ENCODE measurements around the gene CA7.

CA7 gene

DNA sequence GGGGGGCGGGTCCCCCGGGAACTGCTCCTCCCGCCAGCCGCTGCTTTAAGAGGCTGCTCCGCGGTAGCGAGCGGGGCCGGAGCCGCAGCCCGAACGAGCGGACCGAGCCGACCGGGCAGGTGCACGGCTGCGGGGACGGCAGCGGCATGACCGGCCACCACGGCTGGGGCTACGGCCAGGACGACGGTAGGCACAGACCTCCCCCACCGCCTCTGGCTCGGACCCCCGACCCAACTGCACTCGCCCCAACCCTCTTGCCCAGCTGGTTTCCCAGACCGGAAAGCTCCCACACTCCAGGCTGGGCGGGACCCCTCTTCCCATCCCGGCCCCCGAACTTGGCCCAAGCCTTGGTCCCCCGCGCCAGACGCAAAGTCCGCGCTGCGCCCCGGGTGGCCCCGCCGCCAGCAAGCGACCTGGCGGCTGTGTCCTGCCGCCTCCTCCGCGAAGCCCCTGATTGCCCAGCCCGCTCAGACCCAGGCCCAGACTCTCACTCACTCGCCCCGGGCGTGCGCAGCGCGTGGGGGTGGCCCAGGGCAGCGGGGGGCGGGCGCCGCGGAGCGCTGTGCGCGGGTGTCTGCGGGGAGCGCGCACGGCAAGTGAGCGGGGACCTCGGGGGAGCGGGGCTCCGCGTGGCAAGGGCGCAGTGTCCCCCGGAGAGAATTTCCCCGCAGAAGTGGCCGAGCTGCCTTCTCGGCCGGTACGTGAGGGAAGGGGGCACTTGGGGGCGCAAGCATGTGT lies at the start of gene CA7:
TSS of gene CA7 (plus strand) at position 73 of the 738 bp plus-strand sequence. CDS start at position 147, 74 bp downstream.
- no peak for FAIRE-seq

DNA sequence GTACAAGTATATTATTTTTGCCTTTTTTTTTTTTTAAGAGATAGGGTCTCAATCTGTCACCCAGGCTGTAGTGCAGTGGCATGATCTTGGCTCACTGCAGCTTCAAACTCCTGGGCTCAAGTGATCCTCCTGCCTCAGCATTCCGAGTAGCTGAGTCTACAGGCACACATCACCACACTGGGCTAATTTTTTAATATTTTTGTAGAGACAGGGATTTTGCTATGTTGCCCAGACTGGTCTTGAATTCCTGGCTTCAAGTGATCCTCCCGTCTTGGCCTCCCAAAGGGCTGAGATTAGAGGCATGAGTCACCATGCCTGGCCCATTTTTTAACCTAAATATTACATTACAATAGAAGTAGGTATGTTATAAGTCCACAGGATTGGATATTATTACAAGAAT lies 46.1 kb upstream of the CA7 start:
- no peak for FAIRE-seq

DNA sequence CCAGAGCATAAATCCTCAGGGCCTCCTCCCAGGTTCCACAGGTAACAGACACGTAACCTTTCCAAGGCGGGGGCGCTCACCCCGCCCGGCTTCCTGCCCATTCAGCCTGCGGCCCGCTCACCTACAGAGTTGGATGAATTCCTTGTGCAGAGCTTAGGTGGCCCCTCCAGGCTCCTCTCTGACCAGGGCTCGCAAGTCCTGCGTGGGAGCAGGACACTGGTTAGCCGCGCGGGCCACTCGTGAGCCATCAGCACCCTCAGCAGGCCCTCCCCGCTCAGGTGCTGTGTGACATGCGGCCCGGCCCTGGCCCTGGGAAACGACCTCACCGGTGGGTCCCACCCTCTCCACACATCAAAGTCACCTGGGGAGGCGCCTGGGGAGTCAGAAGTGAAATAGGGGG lies 43.4 kb upstream of the CA7 start:
- FAIRE-seq, result no peak

DNA sequence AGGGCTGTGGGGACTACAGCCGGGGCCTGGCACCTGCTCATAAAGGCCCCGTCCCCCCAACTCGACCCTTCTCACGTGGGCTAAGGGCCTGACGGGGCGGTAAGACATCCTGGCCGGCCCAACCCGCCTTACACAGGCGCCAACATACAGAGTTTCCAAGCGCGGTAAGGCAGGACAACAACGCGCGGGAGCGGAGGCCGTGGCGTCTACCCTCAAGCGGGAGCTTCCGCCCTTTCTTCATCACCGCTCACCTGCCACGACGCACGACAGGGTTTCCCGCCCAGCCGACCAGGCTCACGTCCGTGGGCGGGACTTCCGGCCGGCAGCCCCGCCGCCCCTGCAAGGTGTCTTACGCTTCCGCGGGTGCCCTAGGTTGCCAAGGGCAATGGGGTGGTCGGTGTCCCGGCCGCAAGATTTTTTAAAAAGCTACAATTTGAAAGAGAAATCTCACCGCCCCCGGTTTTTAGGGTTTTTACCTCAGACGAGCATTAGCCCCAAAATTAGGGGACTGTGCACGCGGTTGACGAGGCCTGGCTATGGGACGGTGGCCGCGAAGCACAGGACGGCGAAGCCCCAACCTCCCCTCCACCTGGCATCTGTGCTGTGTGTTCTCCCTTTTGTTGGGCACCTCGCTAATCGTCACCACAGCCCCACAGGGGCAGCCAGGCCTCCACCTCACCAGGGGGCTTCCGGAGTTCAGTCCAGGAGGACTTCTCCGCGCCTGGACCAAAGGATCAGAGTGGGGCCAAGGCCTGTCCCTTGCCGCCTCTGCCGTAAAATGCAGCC lies 42.7 kb upstream of the CA7 start, which contains the start of gene TERB1:
TSS of gene TERB1 (minus strand) at position 265 of the 786 bp plus-strand sequence. CDS start 4,786 bp downstream, outside the sequence.
- FAIRE-seq, result no peak

DNA sequence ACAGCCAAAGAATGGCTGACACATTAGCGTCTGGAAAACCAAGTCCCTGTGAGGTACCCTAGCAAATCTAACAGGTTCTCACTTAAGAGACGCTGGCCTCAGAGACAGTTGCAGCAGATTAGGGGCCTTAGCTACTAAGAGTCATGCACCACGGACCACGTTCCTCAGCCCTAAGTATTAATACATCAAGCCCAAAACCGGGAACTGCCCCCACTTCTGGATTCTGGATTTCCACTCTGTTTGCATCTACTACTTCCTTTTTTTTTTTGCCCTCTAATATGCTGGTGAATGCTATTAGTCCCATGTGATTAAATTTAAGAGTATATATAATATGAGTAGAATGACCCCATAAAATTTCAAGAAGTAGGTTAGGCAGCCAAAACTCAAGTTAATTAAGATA lies 42.1 kb upstream of the CA7 start:
- no peak for FAIRE-seq

DNA sequence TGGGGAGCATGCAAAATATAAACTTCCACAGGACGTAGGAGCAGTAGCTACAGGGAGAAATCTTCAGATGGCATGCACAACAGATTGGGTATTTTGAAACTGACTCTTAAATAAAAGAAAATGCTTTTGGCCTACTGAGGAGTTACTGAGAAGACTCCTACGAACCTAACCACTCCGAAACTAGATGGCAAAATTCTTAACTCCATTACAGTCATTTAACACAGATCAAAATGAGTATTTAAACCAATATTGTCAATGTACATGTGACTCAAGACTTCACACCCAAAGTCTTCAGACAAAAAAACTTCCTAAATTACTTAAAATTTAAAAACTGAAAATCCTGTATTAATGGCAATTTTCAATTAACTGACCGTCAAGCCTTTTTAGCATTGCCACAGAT lies 34.4 kb upstream of the CA7 start:
- no peak for FAIRE-seq

DNA sequence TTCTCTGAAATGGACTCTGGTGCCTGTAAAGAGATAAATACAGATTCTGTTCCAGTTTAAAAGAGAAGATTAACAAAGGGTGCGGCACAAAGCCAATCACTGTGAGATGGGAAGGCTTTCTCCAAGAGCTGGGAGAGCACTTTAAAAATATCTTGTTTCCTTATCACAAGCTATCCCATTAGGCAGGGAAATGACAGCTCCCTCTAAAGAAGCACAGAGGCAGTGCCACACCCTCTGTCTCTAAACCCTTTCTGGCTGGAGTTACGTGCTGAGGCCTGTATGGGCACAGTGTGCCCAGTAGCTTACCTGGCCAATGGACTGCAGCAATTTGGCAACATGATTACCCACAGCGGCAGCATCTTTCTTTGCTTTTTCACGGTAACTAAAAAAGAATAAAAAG lies 33.8 kb upstream of the CA7 start:
- FAIRE-seq, result no peak

DNA sequence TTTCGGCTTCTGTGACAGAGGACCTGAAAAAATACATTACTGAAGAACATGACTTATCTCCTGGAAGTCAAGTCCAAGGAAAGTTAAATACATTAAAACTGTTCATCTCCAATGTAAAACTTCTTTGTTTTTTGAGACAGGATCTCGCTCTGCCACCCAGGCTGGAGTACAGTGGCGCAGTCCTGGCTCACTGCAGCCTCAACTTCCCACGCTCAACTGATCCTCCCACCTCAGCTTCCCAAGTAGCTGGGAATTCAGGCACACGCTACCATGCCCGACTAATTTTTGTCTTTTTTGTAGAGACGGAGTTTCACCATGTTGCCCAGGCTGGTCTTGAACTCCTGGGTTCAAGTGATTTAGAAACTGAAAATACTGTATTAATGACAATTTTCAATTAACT lies 33.2 kb upstream of the CA7 start:
- no peak for FAIRE-seq

DNA sequence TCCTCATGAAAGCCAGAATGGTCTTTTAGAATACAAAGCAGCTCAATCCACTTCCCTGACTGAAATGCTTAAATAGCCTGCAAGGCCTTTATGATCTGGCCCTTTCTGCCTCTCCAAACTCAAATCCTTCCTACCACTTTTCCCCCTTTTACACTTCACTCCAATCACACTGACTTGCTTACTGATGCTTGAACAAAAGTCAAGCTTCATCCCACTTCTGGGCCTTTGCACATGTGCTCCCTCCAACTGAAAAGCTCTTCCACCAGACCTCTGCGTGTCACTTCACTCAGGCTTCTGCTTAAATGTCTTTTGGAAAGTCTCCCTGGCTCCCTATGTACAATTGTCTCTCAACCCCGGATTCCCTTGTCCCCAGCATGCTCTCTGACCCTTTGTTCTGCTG lies 29.5 kb upstream of the CA7 start:
- FAIRE-seq, result no peak

DNA sequence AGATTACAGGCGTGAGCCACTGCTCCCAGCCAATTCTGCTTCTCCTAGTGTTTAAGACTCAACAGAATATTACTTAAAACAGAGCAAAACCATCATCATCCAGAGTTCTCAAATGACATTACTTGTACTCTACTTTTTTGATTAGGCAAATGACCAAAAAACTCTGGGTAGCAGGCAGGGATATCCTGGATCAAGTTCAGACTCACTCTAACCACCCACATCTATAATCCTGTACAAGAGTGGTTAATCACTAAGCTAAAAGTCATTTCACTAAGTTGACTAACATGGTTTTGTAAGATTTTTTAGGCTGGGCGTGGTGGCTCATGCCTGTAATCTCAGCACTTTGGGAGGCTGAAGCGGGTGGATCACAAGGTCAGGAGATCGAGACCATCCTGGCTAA lies 20.2 kb upstream of the CA7 start:
- FAIRE-seq, result no peak

DNA sequence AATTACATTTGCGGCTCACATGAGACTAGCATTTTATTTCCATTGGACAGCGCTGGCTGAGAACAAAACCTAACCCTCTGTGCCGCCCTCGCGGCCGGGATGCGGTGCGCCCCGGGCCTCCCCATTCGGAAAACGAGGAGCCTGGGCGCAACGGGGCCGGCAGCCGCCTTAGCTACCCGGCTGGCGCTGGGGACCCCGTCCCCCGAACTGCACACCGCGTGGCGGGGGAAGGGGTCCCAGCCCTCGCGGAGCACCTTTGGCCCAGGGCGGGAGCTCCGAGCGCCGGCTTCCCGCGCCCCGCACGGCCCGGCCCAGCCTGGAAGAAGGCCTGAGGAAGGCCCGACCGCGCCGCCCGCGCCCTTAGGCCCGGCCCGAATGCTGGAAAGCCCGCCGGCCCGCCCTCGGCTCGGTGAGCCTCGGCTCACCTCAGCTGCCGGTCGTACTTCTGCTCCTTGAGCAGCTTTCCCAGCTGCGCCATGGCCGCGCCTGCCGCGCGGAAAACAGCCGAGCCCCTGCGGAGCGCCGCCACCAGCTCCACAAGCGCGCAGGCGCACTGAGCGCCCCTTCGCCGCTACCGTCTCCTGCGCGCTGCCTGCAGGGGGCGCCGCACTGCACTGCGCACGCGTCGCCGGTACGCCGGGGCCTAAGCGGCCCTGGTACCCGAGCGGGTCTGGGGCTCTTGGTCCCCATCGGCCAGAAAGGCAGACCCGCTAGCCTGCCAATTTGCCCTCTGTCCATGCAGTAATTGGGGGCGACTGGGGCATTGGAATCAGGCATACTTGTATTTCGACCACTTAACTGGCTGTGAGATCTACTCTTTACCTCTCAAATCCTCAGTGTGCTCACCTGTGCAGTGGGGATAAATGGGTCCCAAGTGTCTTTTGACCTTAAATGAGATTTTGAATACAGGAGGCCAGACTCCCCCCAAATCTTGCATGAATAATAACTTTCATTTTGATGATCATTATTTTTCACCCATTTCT lies 13.5 kb upstream of the CA7 start, which contains the start of gene NAE1:
TSS of gene NAE1 (minus strand) at position 555 of the 983 bp plus-strand sequence. CDS start at position 478, 77 bp downstream.
- no peak for FAIRE-seq

DNA sequence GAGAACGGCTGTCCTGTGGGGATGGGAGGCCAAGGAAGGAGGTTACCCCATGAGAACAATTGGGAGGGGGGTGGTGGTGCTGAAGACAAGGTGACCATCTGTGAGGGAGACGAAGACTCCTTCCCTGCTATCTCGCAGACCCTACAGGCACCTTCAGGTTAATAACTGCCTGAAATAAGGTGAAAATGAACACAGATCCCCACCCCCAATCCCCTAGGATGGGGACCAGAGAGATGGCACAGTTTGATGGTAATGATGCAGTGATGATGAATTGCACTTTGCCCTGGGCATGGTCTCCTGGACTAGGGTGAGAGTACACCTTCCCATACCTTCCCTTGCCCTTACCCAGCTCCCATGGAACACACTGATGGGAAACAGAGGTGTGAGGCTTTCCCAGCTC lies 12.0 kb upstream of the CA7 start:
- FAIRE-seq, result no peak

DNA sequence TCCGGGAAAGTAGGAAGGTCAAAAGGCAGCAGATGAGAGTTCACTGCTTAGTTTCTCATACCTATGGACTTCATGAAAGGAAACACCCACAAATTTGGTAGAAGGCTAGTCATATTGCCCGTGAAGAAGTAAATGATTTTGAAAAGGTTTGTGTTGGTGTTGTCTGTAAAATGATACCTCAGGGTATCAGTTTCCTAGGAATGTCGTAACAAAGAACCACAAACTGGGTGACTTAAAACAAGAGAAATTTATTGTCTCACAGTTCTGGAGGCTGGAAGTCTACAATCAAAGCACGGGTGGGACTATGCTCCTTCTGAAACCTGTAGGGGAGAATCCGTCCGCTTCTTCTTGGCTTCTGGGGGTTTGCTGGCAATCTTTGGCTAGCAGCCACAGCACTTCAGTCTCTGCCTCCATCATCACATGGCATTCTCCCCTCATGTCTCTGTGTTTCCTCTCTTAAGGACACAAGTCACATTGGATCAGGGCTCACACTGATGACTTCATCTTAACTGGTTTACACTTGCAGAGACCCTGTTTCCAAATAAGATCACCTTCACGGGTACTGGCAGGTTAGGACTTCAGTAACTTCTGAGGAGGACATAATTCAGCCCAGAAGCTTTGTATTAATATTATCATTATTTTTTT lies 11.4 kb upstream of the CA7 start:
- FAIRE-seq, result no peak

DNA sequence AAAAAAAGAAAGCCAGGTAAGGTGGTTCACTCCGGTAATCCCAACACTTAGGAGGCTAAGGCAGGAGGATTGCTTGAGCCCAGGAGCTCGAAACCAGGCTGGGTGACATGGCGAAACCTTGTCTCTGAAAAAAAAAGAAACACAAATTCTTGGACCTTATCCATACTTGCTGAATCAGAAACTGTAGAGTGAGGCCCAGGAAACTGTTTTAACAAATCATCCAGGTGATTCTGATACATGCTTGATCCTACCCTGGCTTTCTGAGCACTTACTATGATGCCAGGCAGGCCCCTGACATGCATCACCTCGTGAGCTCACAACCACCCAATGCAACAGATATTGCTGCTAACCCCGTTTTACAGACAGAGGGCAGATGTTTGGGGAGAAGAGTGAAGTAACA lies 9.5 kb upstream of the CA7 start:
- no peak for FAIRE-seq

DNA sequence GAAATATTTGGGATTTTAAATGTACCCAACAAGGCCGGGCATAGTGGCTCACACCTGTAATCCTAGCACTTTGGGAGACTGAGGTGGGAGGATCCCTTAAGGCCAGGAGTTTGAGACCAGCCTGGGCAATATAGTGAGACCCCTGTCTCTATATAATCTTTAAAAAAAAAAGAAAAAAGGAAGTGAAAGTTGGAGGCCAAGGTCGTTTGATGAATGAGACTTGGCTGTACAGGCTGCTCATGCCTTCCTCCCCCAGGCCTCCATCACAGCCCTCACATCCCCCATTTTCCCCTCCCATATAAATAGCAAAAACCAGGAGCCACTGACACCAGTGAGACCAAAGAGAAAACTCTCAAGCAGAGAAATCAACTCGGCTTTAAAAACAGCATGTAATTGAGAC lies 3.3 kb upstream of the CA7 start:
- no peak for FAIRE-seq

DNA sequence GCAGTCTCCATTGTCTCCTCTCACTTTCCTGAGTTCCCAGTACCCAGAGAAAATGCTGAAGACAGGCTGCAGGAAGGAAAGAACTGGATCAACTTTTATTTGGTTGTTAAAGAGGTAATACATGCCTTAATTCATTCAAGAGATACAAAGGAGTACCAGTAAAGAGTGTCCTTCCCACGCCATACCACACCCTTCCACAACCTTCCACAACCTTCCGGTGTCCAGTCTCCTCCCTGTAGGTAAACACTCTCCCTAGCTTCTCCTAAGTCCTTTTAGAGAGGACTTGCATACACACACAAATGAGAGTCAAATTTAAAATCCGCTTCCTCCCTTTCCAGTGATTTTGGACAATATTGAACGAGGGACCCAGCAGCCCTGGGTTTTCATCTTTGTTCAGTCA lies 2.8 kb upstream of the CA7 start:
- no peak for FAIRE-seq

DNA sequence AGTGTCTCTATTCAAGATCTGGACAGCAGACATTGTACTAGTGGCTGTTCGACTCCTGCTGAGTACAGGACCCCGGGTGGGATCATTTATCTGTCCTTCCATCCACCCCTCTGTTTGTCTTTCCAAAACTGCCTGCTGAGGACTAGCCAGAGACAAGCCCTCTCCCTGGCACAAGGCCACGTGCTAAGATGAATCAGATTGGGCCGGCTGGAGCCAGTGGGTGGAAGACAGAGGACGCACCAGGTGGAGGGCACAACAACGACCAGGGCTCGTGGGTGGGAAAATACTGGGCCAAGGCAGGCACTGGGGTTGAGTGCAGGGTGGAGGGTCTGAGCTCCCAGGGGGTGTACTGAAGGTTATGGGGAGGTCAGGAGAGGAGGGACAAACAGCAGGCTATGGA lies 1.4 kb upstream of the CA7 start:
- no peak for FAIRE-seq

DNA sequence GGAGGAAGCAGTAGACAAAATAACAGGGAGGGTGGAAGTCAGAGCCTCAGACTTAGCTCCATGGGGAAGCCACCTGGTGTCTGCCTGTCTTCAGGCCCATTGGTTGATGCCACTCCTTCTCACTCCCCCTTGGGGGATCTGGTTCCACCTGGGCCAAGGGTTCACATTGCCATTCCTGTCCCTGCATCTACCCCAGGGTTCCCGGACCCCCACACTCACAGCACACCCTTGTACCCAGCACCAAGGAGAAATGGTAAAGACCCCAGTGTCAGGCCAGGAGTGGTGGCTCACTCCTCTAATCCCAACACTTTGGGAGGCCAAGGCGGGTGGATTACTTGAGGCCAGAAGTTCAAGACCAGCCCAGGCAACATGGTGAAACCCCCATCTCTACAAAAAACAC lies 1.0 kb upstream of the CA7 start:
- no peak for FAIRE-seq

DNA sequence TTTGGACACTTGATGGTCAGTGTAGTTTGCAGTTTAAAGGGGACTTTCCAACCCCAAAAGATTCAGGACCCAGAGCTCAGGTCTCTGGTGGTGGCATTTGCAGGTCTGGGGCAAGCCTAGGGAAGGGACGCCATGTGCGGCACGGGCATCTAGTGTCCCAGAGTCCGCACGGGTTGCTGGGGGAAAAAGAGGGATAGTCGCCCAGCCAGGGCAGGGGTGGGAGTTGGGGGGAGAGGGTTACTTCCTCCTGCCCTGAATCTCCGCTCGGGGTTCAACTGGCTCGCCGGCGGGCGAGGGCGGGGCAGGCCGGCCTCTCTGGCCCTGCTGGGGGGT lies 239 bp upstream of the CA7 start:
- FAIRE-seq, result no peak

DNA sequence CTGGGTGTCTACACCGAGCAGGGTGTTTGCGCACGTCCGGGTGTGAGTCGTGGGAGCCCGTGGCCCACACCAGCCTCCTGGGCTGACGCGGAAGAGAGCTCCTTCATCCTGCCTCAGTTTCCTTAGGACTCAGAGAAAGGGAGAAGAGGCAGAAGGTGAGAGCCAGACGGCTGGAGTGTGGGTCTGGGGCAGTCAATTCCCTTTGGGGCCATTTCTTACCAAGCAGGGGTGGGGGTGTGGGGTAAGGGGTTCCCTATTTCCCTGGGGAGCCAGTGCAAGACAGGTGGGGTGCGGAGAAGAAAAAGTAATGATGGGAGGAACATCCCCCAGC lies 831 bp downstream of the CA7 start:
- FAIRE-seq, result no peak

DNA sequence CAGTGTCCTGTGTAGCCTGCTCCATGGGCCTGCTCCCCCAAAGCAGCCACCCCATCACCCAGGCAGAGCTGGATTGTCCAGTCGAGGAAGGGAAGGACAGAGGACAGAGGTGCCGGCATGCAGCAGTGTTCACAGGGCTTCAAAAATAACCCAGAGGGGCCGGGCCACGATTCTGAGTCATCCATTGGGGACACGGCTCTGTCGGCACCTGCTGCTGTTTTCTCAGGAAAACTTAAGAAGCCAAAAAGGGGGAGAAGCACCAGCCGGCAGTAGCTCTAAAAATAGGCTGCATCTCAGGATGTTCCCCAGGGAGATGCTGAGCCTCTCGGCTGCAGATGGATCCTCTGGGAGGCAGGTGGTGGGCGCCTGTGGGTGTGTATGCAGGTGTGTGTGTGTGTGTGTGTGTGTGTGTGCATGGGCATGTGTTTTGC lies 1.6 kb downstream of the CA7 start:
- FAIRE-seq, result no peak

DNA sequence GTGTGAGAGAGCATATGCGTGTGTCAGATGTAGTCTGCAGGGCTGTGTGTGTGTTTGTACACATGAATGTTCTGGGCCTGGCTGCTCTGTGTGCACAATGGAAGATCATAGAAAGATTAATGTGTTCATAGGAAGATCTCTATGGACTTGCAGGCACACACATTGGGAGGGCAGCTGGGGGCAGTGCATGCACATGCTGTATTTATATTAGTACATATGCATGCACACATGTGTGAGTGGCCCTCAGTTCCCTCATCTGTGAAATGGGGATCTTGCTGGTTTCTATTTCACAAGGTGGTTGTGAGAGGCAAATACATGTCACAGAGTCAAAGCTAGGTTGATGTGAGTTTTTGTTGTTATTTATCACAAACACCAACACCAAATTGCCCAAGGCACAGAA lies 2.1 kb downstream of the CA7 start:
- FAIRE-seq, result no peak

DNA sequence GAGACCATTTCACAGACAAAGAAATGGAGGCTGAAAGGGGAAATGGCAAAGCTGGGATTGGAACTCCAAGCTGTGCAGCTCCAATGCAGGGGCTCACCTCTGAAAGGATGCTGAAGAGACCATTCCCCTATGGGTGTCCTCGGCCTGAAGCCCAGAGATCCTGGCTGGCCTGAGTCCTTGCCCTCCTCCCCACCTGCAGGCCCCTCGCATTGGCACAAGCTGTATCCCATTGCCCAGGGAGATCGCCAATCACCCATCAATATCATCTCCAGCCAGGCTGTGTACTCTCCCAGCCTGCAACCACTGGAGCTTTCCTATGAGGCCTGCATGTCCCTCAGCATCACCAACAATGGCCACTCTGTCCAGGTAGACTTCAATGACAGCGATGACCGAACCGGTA lies 2.6 kb downstream of the CA7 start:
- FAIRE-seq, result no peak
